Caco-2 (cell line): ENCODE results near the gene SLC35G2. TPM values are rescaled to one million over a fixed set of nuclear protein-coding genes. Genes with fewer than 3 reads are reported as not detected.

Experiments used
- BruUV-seq: library from RNA; stranded (reverse); fragments of 400-500 nt; replicated peaks from 2 replicates; lab custom pipeline; 2021; lab: Mats Ljungman, UMichigan
- CTCF ChIA-PET: fragments of 300-600 bp; sonication (Branson Sonifier 250); formaldehyde crosslinking; loops from one replicate; lab custom pipeline; 2022; ENCODE audit warnings: antibody characterized with exemption; lab: Charles Lee
- POLR2A ChIA-PET: fragments of 300-600 bp; sonication (Branson Sonifier 250); formaldehyde crosslinking; loops from one replicate; lab custom pipeline; 2022; ENCODE audit warnings: antibody characterized with exemption; lab: Charles Lee
- DNase-seq, 2 experiments: peaks; one replicate each; pipeline versions ENCODE4 v3.0.0 to v3.0.0-alpha.2; 2020 to 2022
- H3K27me3 ChIP-seq: replicated peaks from 2 replicates; pipeline ENCODE4 v1.6.0; 2011; ENCODE audit warnings: low read length; ENCODE audit not compliant: control insufficient read depth, insufficient read depth
- H3K36me3 ChIP-seq: 2 replicates; pipeline ENCODE4 v1.5.1; 2011; ENCODE audit warnings: low read length; ENCODE audit not compliant: control insufficient read depth, insufficient read depth
- H3K4me1 ChIP-seq: fragments of 250-450 bp; sonication (Bioruptor Pico); 2 replicates; pipeline ENCODE4 v1.5.1; 2020; ENCODE audit warnings: mild to moderate bottlenecking
- H3K4me3 ChIP-seq: 2 replicates; pipeline ENCODE4 v1.5.1; 2011; ENCODE audit warnings: low read depth, mild to moderate bottlenecking, control low read depth, low read length
- H3K9me3 ChIP-seq: fragments of 250-450 bp; sonication (Bioruptor Pico); 2 replicates; pipeline ENCODE4 v1.5.1; 2020; ENCODE audit warnings: mild to moderate bottlenecking, moderate library complexity
- H3K27ac Mint-ChIP-seq: one replicate; pipeline ENCODE4 v1.8.0; 2022; ENCODE audit warnings: mixed read lengths; ENCODE audit not compliant: unreplicated experiment
- H3K27me3 Mint-ChIP-seq: one replicate; pipeline ENCODE4 v1.8.0; 2022; ENCODE audit warnings: mixed read lengths; ENCODE audit not compliant: insufficient read depth, unreplicated experiment
- H3K36me3 Mint-ChIP-seq: one replicate; pipeline ENCODE4 v1.8.0; 2022; ENCODE audit warnings: mild to moderate bottlenecking, mixed read lengths; ENCODE audit not compliant: insufficient read depth, unreplicated experiment
- H3K4me1 Mint-ChIP-seq: one replicate; pipeline ENCODE4 v1.8.0; 2022; ENCODE audit warnings: low read depth, mixed read lengths; ENCODE audit not compliant: unreplicated experiment
- H3K4me3 Mint-ChIP-seq: one replicate; pipeline ENCODE4 v1.8.0; 2022; ENCODE audit warnings: mild to moderate bottlenecking, moderate library complexity, mixed read lengths; ENCODE audit not compliant: unreplicated experiment
- H3K9me3 Mint-ChIP-seq: one replicate; pipeline ENCODE4 v1.8.0; 2022; ENCODE audit warnings: mixed read lengths; ENCODE audit not compliant: unreplicated experiment
- CTCF ChIP-seq, 2 experiments: fragments of 200-600 bp in 1 of 2; IDR thresholded peaks; 1 replicate in 1 of 2; 2 replicates in 1 of 2; pipeline versions ENCODE4 v1.5.1 to v1.8.0; 2011 to 2022; ENCODE audit warnings: antibody characterized with exemption in 1 of 2, control low read depth in 1 of 2, inconsistent platforms in 1 of 2, low read depth in 1 of 2, low read length in 1 of 2, mild to moderate bottlenecking in 1 of 2, moderate library complexity in 1 of 2; ENCODE audit not compliant: insufficient read depth in 1 of 2, severe bottlenecking in 1 of 2, unreplicated experiment in 1 of 2
- intact Hi-C: fragments of 100-400 bp; cut with micrococcal nuclease; formaldehyde crosslinking; loops from one replicate; pipeline ENCODE4 v1.10.0; 2022; ENCODE audit not compliant: unreplicated experiment
- total RNA-seq: library from RNA; stranded (reverse); gene quantifications from 2 replicates; pipeline ENCODE4 v1.2.3, GENCODE V29; 2022

Gene SLC35G2
- total RNA-seq, 1 experiment from 2014 or later, result 4.2 TPM

GRCh38 chr3:136788154-136788553 lies 30.8 kb upstream of the SLC35G2 start:
- BruUV-seq, result no TSS peak
- ChIA-PET POLR2A (no interaction called here), CTCF (no interaction called here)
- H3K27ac Mint-ChIP-seq, result no peak overlapping the region
- no peak overlapping the region for H3K4me3 Mint-ChIP-seq
- TF ChIP-seq CTCF (IDR thresholded peaks at IDR 0.05; ENCODE audit: insufficient read depth in 1 of 2, low read depth in 1 of 2, low read length in 1 of 2, severe bottlenecking in 1 of 2, unreplicated experiment in 1 of 2), result no peak
- no peaks in the 10 kb centered on the region for H3K9me3 Mint-ChIP-seq
- H3K36me3 ChIP-seq, result no peaks in the 10 kb centered on the region
- H3K36me3 Mint-ChIP-seq, result no peaks in the 10 kb centered on the region
- no peaks in the 10 kb centered on the region for H3K27me3 ChIP-seq
- H3K4me1 Mint-ChIP-seq, result peaks cover 14% of the 10 kb centered on the region
- intact Hi-C loops, result no loop called here
- H3K4me3 ChIP-seq, result no peak overlapping the region
- no peaks in the 10 kb centered on the region for H3K27me3 Mint-ChIP-seq
- no peak for DNase-seq
- peaks cover 21% of the 10 kb centered on the region for H3K4me1 ChIP-seq
- no peaks in the 10 kb centered on the region for H3K9me3 ChIP-seq

GRCh38 chr3:136789976-136790375 lies 28.9 kb upstream of the SLC35G2 start:
- Histone ChIP-seq H3K4me1 (peaks cover 21% of the 10 kb centered on the region), H3K36me3 (no peaks in the 10 kb centered on the region), H3K9me3 (no peaks in the 10 kb centered on the region), H3K27me3 (no peaks in the 10 kb centered on the region), H3K4me3 (no peak overlapping the region)
- BruUV-seq, result no TSS peak
- ChIA-PET POLR2A (no interaction called here), CTCF (no interaction called here)
- Mint-ChIP-seq H3K9me3 (no peaks in the 10 kb centered on the region), H3K27me3 (no peaks in the 10 kb centered on the region), H3K4me3 (no peak overlapping the region), H3K4me1 (peaks cover 14% of the 10 kb centered on the region), H3K27ac (no peak overlapping the region), H3K36me3 (no peaks in the 10 kb centered on the region)
- DNase-seq, result peak in 1 of 2 experiments; percentile 34
- TF ChIP-seq CTCF (IDR thresholded peaks at IDR 0.05; ENCODE audit: insufficient read depth in 1 of 2, low read depth in 1 of 2, low read length in 1 of 2, severe bottlenecking in 1 of 2, unreplicated experiment in 1 of 2), result no peak
- intact Hi-C loops, result no loop called here

- CTCF ChIA-PET, result no interaction called here
Observed at GRCh38 chr3:136790786-136791185, 28.1 kb upstream of the SLC35G2 start.

More at GRCh38 chr3:136790786-136791185, 28.1 kb upstream of the SLC35G2 start:
- Histone ChIP-seq H3K9me3 (no peaks in the 10 kb centered on the region), H3K4me1 (peaks cover 17% of the 10 kb centered on the region), H3K36me3 (no peaks in the 10 kb centered on the region), H3K4me3 (no peak overlapping the region), H3K27me3 (no peaks in the 10 kb centered on the region)
- POLR2A ChIA-PET, result no interaction called here
- H3K4me1 Mint-ChIP-seq, result peaks cover 14% of the 10 kb centered on the region
- no peak for DNase-seq
- intact Hi-C loops, result no loop called here
- no peak overlapping the region for H3K27ac Mint-ChIP-seq
- no peaks in the 10 kb centered on the region for H3K36me3 Mint-ChIP-seq
- no peaks in the 10 kb centered on the region for H3K27me3 Mint-ChIP-seq
- no peaks in the 10 kb centered on the region for H3K9me3 Mint-ChIP-seq
- no peak for TF ChIP-seq CTCF (IDR thresholded peaks at IDR 0.05; ENCODE audit: insufficient read depth in 1 of 2, low read depth in 1 of 2, low read length in 1 of 2, severe bottlenecking in 1 of 2, unreplicated experiment in 1 of 2)
- BruUV-seq, result no TSS peak
- H3K4me3 Mint-ChIP-seq, result no peak overlapping the region
